ENCODE results near the gene MTOR. TPM values are rescaled to one million over a fixed set of nuclear protein-coding genes. Genes with fewer than 3 reads are reported as not detected.
A peak's percentile ranks its signal among the peaks of the same experiment; 100 is the strongest.

MTOR gene
- total RNA-seq, 1 donor from 2014 or later = 32.3 TPM

- DNase-seq (no peak), ATAC-seq (no peak)
- Histone ChIP-seq H3K27me3 (no peaks in the 10 kb centered on the region), H3K36me3 (peaks cover 68% of the 10 kb centered on the region), H3K4me1 (no peaks in the 10 kb centered on the region), H3K4me3 (no peak overlapping the region), H3K27ac (no peak overlapping the region), H3K9me3 (no peaks in the 10 kb centered on the region)
- intact Hi-C loops (cut with DNase I) = loop anchor here (10.0 kb wide), 1 partner anchor 399 kb away; no protein-coding TSS in a partner anchor
- no peak for TF ChIP-seq CTCF (IDR thresholded peaks at IDR 0.05)
Observed at GRCh38 chr1:11245904-11246719, 16.2 kb downstream of the MTOR start.

- Histone ChIP-seq H3K4me1 (no peaks in the 10 kb centered on the region), H3K9me3 (no peaks in the 10 kb centered on the region), H3K4me3 (no peak overlapping the region), H3K27ac (no peak overlapping the region), H3K27me3 (no peaks in the 10 kb centered on the region), H3K36me3 (peaks cover 71% of the 10 kb centered on the region)
- no peak for TF ChIP-seq CTCF (IDR thresholded peaks at IDR 0.05)
- intact Hi-C loops (cut with DNase I) = loop anchor here (10.0 kb wide), 1 partner anchor 400 kb away; no protein-coding TSS in a partner anchor
- DNase-seq (no peak), ATAC-seq (no peak)
Observed at GRCh38 chr1:11245248-11245647, 17.1 kb downstream of the MTOR start.

GRCh38 chr1:11238311-11238710 lies 24.0 kb downstream of the MTOR start:
- no peaks in the 10 kb centered on the region for H3K27me3 ChIP-seq
- TF ChIP-seq CTCF (IDR thresholded peaks at IDR 0.05) = no peak
- no peaks in the 10 kb centered on the region for H3K9me3 ChIP-seq
- peaks cover 98% of the 10 kb centered on the region for H3K36me3 ChIP-seq
- no peak overlapping the region for H3K4me3 ChIP-seq
- H3K4me1 ChIP-seq = peaks cover 3% of the 10 kb centered on the region
- H3K27ac ChIP-seq = no peak overlapping the region
- intact Hi-C loops (cut with DNase I) = no loop called here
- DNase-seq = no peak
- ATAC-seq = no peak

GRCh38 chr1:11237356-11237755 lies 25.0 kb downstream of the MTOR start:
- H3K4me3 ChIP-seq = no peak overlapping the region
- DNase-seq (no peak), ATAC-seq (no peak)
- no peaks in the 10 kb centered on the region for H3K9me3 ChIP-seq
- no peak for TF ChIP-seq CTCF (IDR thresholded peaks at IDR 0.05)
- peaks cover 97% of the 10 kb centered on the region for H3K36me3 ChIP-seq
- intact Hi-C loops (cut with DNase I) = no loop called here
- peaks cover 3% of the 10 kb centered on the region for H3K4me1 ChIP-seq
- peak overlapping the region; percentile 27 for H3K27ac ChIP-seq
- H3K27me3 ChIP-seq = no peaks in the 10 kb centered on the region

- H3K36me3 ChIP-seq = peaks cover 99% of the 10 kb centered on the region
Observed at GRCh38 chr1:11233208-11233607, 29.1 kb downstream of the MTOR start.

More at GRCh38 chr1:11233208-11233607, 29.1 kb downstream of the MTOR start:
- Histone ChIP-seq H3K27ac (no peak overlapping the region), H3K9me3 (no peaks in the 10 kb centered on the region), H3K27me3 (no peaks in the 10 kb centered on the region), H3K4me1 (peaks cover 3% of the 10 kb centered on the region), H3K4me3 (no peak overlapping the region)
- no peak for TF ChIP-seq CTCF (IDR thresholded peaks at IDR 0.05)
- ATAC-seq = no peak
- no peak for DNase-seq
- intact Hi-C loops (cut with DNase I) = no loop called here
